ENCODE results near the gene GFM2. TPM values are rescaled to one million over a fixed set of nuclear protein-coding genes. Genes with fewer than 3 reads are reported as not detected.
A peak's percentile ranks its signal among the peaks of the same experiment; 100 is the strongest.

GFM2 gene
- total and polyA plus RNA-seq, 2 experiments from 2014 or later, result 28.5 to 50.1 TPM

- H3K9me3 Mint-ChIP-seq, result no peaks in the 10 kb centered on the region
- Histone ChIP-seq H2AFZ (no peak overlapping the region), H3K27me3 (ENCODE audit: insufficient read depth) (no peaks in the 10 kb centered on the region), H3K4me3 (no peak overlapping the region), H3K4me1 (ENCODE audit: insufficient read depth) (no peaks in the 10 kb centered on the region), H3K27ac (ENCODE audit: low read depth) (no peak overlapping the region), H3K4me2 (no peak overlapping the region), H3K36me3 (ENCODE audit: insufficient read depth) (peaks cover 13% of the 10 kb centered on the region; the same call in 1 of the 2 replicates), H3K79me2 (replicated peaks; ENCODE audit: insufficient read depth) (no peaks in the 10 kb centered on the region), H4K20me1 (replicated peaks; ENCODE audit: insufficient read depth) (no peaks in the 10 kb centered on the region), H3F3A (replicated peaks; ENCODE audit: low read depth) (no peaks in the 10 kb centered on the region), H3K9me2 (ENCODE audit: insufficient read depth) (no peaks in the 10 kb centered on the region)
- no peak for TF ChIP-seq JUNB (IDR thresholded peaks at IDR 0.05; ENCODE audit: unreplicated experiment)
- TF ChIP-seq ZNF114 (CRISPR knock-in tag; IDR thresholded peaks at IDR 0.05), result no peak
- no peak for TF ChIP-seq ZNF462 (CRISPR knock-in tag; IDR thresholded peaks at IDR 0.05)
- no peak for TF ChIP-seq REST (IDR thresholded peaks at IDR 0.05; ENCODE audit: unreplicated experiment)
- no peak for TF ChIP-seq CREB1 (CRISPR knock-in tag; IDR thresholded peaks at IDR 0.05; ENCODE audit: low read depth)
- TF ChIP-seq POLR2AphosphoS5 (IDR thresholded peaks at IDR 0.05; ENCODE audit: low read depth), result no peak
- TF ChIP-seq EZH2phosphoT487 (IDR thresholded peaks at IDR 0.05; ENCODE audit: unreplicated experiment), result no peak
- TF ChIP-seq, protein P1, sequence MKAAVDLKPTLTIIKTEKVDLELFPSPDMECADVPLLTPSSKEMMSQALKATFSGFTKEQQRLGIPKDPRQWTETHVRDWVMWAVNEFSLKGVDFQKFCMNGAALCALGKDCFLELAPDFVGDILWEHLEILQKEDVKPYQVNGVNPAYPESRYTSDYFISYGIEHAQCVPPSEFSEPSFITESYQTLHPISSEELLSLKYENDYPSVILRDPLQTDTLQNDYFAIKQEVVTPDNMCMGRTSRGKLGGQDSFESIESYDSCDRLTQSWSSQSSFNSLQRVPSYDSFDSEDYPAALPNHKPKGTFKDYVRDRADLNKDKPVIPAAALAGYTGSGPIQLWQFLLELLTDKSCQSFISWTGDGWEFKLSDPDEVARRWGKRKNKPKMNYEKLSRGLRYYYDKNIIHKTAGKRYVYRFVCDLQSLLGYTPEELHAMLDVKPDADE (IDR thresholded peaks at IDR 0.05), result no peak
- TF ChIP-seq EZH2 (IDR thresholded peaks at IDR 0.05; ENCODE audit: low read depth, unreplicated experiment), result no peak
- TF ChIP-seq STAT1 (IDR thresholded peaks at IDR 0.05; ENCODE audit: unreplicated experiment), result no peak
- TF ChIP-seq ZNF331 (CRISPR knock-in tag; IDR thresholded peaks at IDR 0.05; ENCODE audit: low read depth), result no peak
- TF ChIP-seq CTCF (conservative IDR thresholded peaks at IDR 0.05; ENCODE audit: low read depth in 2 of 2), result no peak
- TF ChIP-seq NANOG (IDR thresholded peaks at IDR 0.05; ENCODE audit: borderline replicate concordance), result no peak
- peak overlapping the region; percentile 36; the same call in 1 of the 2 replicates for H3K27ac Mint-ChIP-seq
- ATAC-seq (no peak), DNase-seq (ENCODE audit: low spot score) (no peak)
- no peak overlapping the region for H3K4me3 Mint-ChIP-seq
- no peaks in the 10 kb centered on the region for H3K4me1 Mint-ChIP-seq
- H3K36me3 Mint-ChIP-seq (ENCODE audit: low read depth), result peaks cover 29% of the 10 kb centered on the region
- no peaks in the 10 kb centered on the region for H3K27me3 Mint-ChIP-seq (ENCODE audit: insufficient read depth, low read depth, poor library complexity)
Measured at GRCh38 chr5:74693191-74693590, 73.7 kb downstream of the GFM2 start.
